HCT116 (cell line): Measurements from ENCODE around the gene NOXA1. TPM values are rescaled to one million over a fixed set of nuclear protein-coding genes. Genes with fewer than 3 reads are reported as not detected.

Experiments used
- ATAC-seq: fragments of 200-7000 bp; cut with Tn5 transposase; 2 replicates; pipeline ENCODE4 v1.9.1; 2020; ENCODE audit warnings: mild to moderate bottlenecking, moderate library complexity
- BruUV-seq: library from RNA; stranded (reverse); fragments of 400-500 nt; replicated peaks from 2 replicates; lab custom pipeline; 2021; lab: Mats Ljungman, UMichigan
- CTCF ChIA-PET: fragments of 300-600 bp; sonication (Branson Sonifier 250); formaldehyde crosslinking; loops from one replicate; lab custom pipeline; 2021; ENCODE audit warnings: antibody characterized with exemption; lab: Charles Lee
- POLR2A ChIA-PET: fragments of 300-600, 350-600 bp; sonication (Branson Sonifier 250); formaldehyde crosslinking; loops from one replicate; lab custom pipeline; 2021; ENCODE audit warnings: antibody characterized with exemption; lab: Charles Lee
- RAD21 ChIA-PET, 2 experiments: fragments of 300-600 bp; sonication (Branson Sonifier 250); formaldehyde crosslinking; loops; one replicate each; lab custom pipeline; 2023; ENCODE audit warnings: low total read pairs in 2 of 2; ENCODE audit not compliant: uncharacterized antibody in 2 of 2, unreplicated experiment in 2 of 2, low non-redundant PET in 1 of 2; lab: Charles Lee
- DNase-seq: peaks from one replicate; pipeline ENCODE4 v3.0.0-alpha.2; 2010; ENCODE audit warnings: low read depth, low spot score
- H2AFZ ChIP-seq: fragments of 200-600 bp; shearing (Covaris generic), sonication (generic); 2 replicates; pipeline ENCODE4 v1.6.1; 2017; ENCODE audit warnings: low read depth, mixed run types, mixed read lengths, antibody characterized with exemption, low read length; ENCODE audit not compliant: poor library complexity, severe bottlenecking
- H3K27ac ChIP-seq: 2 replicates; pipeline ENCODE4 v1.5.1; 2012; ENCODE audit warnings: low read depth, low read length
- H3K27me3 ChIP-seq: fragments of 200-600 bp; sonication (generic); 2 replicates; pipeline ENCODE4 v1.6.1; 2016; ENCODE audit warnings: mixed run types, low read length, mixed read lengths; ENCODE audit not compliant: insufficient read depth
- H3K36me3 ChIP-seq, 2 experiments: fragments of 200-500 bp in 1 of 2; fragments of 200-600 bp in 1 of 2; sonication (Bioruptor generic) in 1 of 2; sonication (generic) in 1 of 2; 2 replicates each; pipeline versions ENCODE4 v1.5.1 to v1.6.1; 2014 to 2016; ENCODE audit warnings: low read length in 2 of 2, inconsistent platforms in 1 of 2, mixed read lengths in 1 of 2, mixed run types in 1 of 2; ENCODE audit not compliant: insufficient read depth in 2 of 2, control insufficient read depth in 1 of 2
- H3K4me1 ChIP-seq, 2 experiments: fragments of 200-600 bp in 1 of 2; sonication (generic) in 1 of 2; 2 replicates each; pipeline versions ENCODE4 v1.5.1 to v1.6.1; 2012 to 2017; ENCODE audit warnings: low read length in 2 of 2, inconsistent platforms in 1 of 2, mild to moderate bottlenecking in 1 of 2, mixed read lengths in 1 of 2, mixed run types in 1 of 2, moderate library complexity in 1 of 2; ENCODE audit not compliant: insufficient read depth in 2 of 2, control insufficient read depth in 1 of 2
- H3K4me2 ChIP-seq: fragments of 200-600 bp; sonication (generic); 2 replicates; pipeline ENCODE4 v1.6.1; 2017; ENCODE audit warnings: mixed run types, low read length, mixed read lengths
- H3K4me3 ChIP-seq, 2 experiments: fragments of 200-600 bp in 1 of 2; sonication (generic) in 1 of 2; replicated peaks in 1 of 2; 2 replicates each; pipeline ENCODE4 v1.5.1; 2011 to 2016; ENCODE audit warnings: low read length in 2 of 2, control low read depth in 1 of 2, low read depth in 1 of 2, mild to moderate bottlenecking in 1 of 2, mixed read lengths in 1 of 2, mixed run types in 1 of 2
- H3K79me2 ChIP-seq: fragments of 200-600 bp; sonication (generic); 2 replicates; pipeline ENCODE4 v1.6.1; 2017; ENCODE audit warnings: mild to moderate bottlenecking, mixed run types, low read length, moderate library complexity, mixed read lengths; ENCODE audit not compliant: insufficient read depth
- H3K9ac ChIP-seq: fragments of 200-600 bp; sonication (generic); 2 replicates; pipeline ENCODE4 v1.6.1; 2016; ENCODE audit warnings: low read length, mixed read lengths
- H3K9me2 ChIP-seq: fragments of 200-600 bp; sonication (generic), shearing (Covaris generic); 2 replicates; pipeline ENCODE4 v1.6.1; 2017; ENCODE audit warnings: mixed run types, mild to moderate bottlenecking, moderate library complexity; ENCODE audit not compliant: insufficient read depth
- H3K9me3 ChIP-seq, 2 experiments: fragments of 200-500 bp in 1 of 2; fragments of 200-600 bp in 1 of 2; sonication (Bioruptor generic) in 1 of 2; sonication (generic) in 1 of 2; 2 replicates each; pipeline ENCODE4 v1.6.1; 2014 to 2017; ENCODE audit warnings: low read length in 2 of 2, mixed read lengths in 2 of 2, inconsistent platforms in 1 of 2, low read depth in 1 of 2, mild to moderate bottlenecking in 1 of 2, mixed run types in 1 of 2, moderate library complexity in 1 of 2; ENCODE audit not compliant: control insufficient read depth in 1 of 2, insufficient read depth in 1 of 2
- H4K20me1 ChIP-seq: fragments of 200-600 bp; sonication (generic), shearing (Covaris generic); 2 replicates; pipeline ENCODE4 v1.6.1; 2017; ENCODE audit warnings: mixed run types, mild to moderate bottlenecking, moderate library complexity; ENCODE audit not compliant: insufficient read depth
- FOSL1 ChIP-seq: IDR thresholded peaks from 2 replicates; pipeline ENCODE4 v1.6.1; 2012; ENCODE audit warnings: low read depth
- RAD21 ChIP-seq: IDR thresholded peaks from 2 replicates; pipeline ENCODE4 v1.6.1; 2012; ENCODE audit warnings: low read depth, mild to moderate bottlenecking
- SIN3A ChIP-seq: IDR thresholded peaks from 2 replicates; pipeline ENCODE4 v1.6.1; 2012; ENCODE audit warnings: low read depth
- SRF ChIP-seq: IDR thresholded peaks from 2 replicates; pipeline ENCODE4 v1.6.1; 2012; ENCODE audit warnings: low read depth
- TCF7L2 ChIP-seq: IDR thresholded peaks from 2 replicates; pipeline ENCODE4 v1.7.0; 2011; ENCODE audit warnings: borderline replicate concordance, inconsistent platforms; ENCODE audit not compliant: insufficient read depth, insufficient read length; ENCODE audit errors: extremely low read depth
- intact Hi-C: fragments of 100-400 bp; cut with micrococcal nuclease; formaldehyde crosslinking; loops from 2 replicates; pipeline ENCODE4 v1.10.0; 2022
- total RNA-seq: library from RNA; stranded (reverse); gene quantifications from one replicate; pipeline ENCODE4 v1.2.1, GENCODE V29; 2021; ENCODE audit not compliant: unreplicated experiment
- TF ChIP-seq, protein P1 (sequence below): IDR thresholded peaks from 2 replicates; pipeline ENCODE4 v1.6.1; 2012

NOXA1 gene
- total RNA-seq, 1 experiment from 2014 or later: 13.2 TPM

DNA sequence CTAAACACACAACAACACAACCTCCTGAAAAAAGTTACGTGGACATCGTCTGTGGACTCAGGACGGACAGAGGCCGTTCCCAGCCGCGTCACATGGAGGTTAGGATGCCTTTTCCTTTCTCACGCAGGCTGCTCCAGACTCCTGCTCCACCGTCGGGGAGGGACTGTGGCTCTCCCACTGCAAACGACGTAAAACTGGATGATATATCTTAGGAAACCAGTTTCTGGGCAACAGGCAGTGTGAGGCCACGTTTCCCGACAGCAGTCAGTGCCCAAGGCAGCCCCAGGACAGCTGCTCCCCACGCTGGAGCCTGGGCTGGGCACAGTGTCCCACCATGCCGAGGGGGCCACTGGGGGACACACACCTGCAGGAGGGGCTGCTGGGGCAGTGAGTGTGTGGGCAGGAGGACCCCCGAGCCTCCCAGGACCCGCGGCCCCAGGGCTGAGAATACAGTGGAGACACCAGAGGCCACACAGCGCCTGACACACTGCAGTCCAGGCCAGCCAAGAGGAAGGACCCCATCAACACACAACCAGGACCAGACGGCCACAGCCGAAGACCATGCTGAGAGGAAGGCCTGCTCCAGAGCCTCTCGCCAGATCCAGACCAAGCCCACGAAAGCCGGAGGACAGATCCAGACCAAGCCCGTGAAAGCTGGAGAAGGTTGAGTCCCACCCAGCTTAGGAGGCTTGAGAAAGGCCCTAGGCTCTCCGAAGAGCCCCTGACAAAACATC is 26.4 kb upstream of the NOXA1 start:
- no TSS peak for BruUV-seq
- no peak for DNase-seq
- Histone ChIP-seq H2AFZ (no peak overlapping the region), H3K4me3 (no peak overlapping the region)
- TF ChIP-seq RAD21 (no peak), SIN3A (no peak), FOSL1 (no peak)
- TF ChIP-seq, protein P1, sequence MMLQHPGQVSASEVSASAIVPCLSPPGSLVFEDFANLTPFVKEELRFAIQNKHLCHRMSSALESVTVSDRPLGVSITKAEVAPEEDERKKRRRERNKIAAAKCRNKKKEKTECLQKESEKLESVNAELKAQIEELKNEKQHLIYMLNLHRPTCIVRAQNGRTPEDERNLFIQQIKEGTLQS: no peak
- TF ChIP-seq, all 23 proteins: peak for 0
- Histone ChIP-seq H3K27ac (no peak overlapping the region), H4K20me1 (no peaks in the 10 kb centered on the region), H3K36me3 (no peaks in the 10 kb centered on the region), H3K9me2 (no peaks in the 10 kb centered on the region), H3K4me1 (peaks cover 0 to 8% of the 10 kb centered on the region in 2 experiments; a peak in 2 of 4 replicates), H3K79me2 (no peaks in the 10 kb centered on the region), H3K9me3 (no peaks in the 10 kb centered on the region), H3K9ac (no peak overlapping the region), H3K27me3 (no peaks in the 10 kb centered on the region), H3K4me2 (no peak overlapping the region)
- CTCF ChIA-PET: no interaction called here
- RAD21 ChIA-PET: no interaction called here
- no peak for ATAC-seq
- intact Hi-C loops: no loop called here
- POLR2A ChIA-PET: no interaction called here

DNA sequence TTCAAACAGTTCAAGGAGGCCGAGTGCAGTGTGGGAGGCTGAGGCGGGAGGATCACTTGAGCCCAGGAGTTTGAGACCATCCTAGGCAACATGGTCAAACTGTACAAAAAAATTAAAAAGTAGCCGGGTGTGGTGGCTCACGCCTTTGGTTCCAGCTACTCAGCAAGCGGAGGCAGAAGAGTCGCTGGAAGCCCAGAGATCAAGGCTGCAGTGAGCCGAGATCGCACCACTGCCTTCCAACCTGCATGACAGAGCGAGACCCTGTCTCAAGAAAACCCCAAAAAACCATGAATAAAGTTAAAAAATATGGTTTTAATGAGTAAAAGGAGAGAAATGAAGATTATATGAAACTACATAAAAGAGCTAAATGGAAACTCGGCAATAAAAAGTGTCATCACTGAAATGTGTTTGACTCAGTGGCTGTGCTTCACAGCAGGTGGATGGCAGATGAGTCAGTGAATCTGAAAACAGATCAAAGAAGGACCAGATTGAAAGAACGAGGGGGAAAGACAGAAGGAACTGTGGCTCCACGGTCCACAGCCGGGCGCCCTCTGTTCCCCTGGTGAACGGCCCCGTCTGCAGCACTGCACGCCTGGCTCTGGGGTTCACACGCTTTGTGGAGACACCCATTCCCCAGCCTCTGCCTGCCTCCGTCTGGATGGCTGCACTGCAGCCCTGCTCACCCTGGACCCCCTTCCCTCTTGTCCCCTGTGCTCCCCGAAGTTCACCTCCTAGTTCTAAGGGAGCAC is 25.3 kb upstream of the NOXA1 start:
- Histone ChIP-seq H3K9me3 (no peaks in the 10 kb centered on the region), H2AFZ (no peak overlapping the region), H3K9me2 (no peaks in the 10 kb centered on the region), H3K27me3 (no peaks in the 10 kb centered on the region), H3K36me3 (no peaks in the 10 kb centered on the region), H3K79me2 (no peaks in the 10 kb centered on the region), H3K9ac (no peak overlapping the region), H3K27ac (no peak overlapping the region), H4K20me1 (no peaks in the 10 kb centered on the region), H3K4me3 (no peak overlapping the region), H3K4me2 (no peak overlapping the region), H3K4me1 (peaks cover 0 to 11% of the 10 kb centered on the region in 2 experiments; a peak in 2 of 4 replicates)
- CTCF ChIA-PET: no interaction called here
- POLR2A ChIA-PET: no interaction called here
- no peak for DNase-seq
- BruUV-seq: no TSS peak
- TF ChIP-seq TCF7L2 (peak; percentile 16), SRF (no peak)
- intact Hi-C loops: no loop called here
- ATAC-seq: no peak
- RAD21 ChIA-PET: no interaction called here
